ENCODE results near the gene TFB2M.
"Not testable (repeated sequence)": the region's sequence is repeated elsewhere in the genome, so short reads cannot be mapped to it uniquely, and the experiment has no call there.

- not testable (repeated sequence) for TF ChIP-seq POLR2A (IDR thresholded peaks at IDR 0.05)
- TF ChIP-seq EP300 (IDR thresholded peaks at IDR 0.05), result peak in 1 of 2 donors; percentile 55
- TF ChIP-seq, protein P1, sequence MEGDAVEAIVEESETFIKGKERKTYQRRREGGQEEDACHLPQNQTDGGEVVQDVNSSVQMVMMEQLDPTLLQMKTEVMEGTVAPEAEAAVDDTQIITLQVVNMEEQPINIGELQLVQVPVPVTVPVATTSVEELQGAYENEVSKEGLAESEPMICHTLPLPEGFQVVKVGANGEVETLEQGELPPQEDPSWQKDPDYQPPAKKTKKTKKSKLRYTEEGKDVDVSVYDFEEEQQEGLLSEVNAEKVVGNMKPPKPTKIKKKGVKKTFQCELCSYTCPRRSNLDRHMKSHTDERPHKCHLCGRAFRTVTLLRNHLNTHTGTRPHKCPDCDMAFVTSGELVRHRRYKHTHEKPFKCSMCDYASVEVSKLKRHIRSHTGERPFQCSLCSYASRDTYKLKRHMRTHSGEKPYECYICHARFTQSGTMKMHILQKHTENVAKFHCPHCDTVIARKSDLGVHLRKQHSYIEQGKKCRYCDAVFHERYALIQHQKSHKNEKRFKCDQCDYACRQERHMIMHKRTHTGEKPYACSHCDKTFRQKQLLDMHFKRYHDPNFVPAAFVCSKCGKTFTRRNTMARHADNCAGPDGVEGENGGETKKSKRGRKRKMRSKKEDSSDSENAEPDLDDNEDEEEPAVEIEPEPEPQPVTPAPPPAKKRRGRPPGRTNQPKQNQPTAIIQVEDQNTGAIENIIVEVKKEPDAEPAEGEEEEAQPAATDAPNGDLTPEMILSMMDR (IDR thresholded peaks at IDR 0.05), result not testable (repeated sequence)
These were observed 5.2 kb upstream of the TFB2M start for GRCh38 chr1:246571309-246571708.

Data from tibial nerve (tissue), 4 donors.